Measurements from ENCODE around the gene ZBTB7A. TPM values are rescaled to one million over a fixed set of nuclear protein-coding genes. Genes with fewer than 3 reads are reported as not detected.

The ZBTB7A gene
- total and polyA plus RNA-seq, 10 of the 15 experiments (the other 5 are each of a cell fraction or from before 2014, with no cell fraction given) = 0.26 to 42.4 (median 4.5) TPM

- TF ChIP-seq NBN (IDR thresholded peaks at IDR 0.05) (peak; percentile 96), GABPA (IDR thresholded peaks at IDR 0.05; ENCODE audit: low read depth) (0 out of 2 replicates have a peak, but pooled peaks have one; percentile 34), NR2C1 (IDR thresholded peaks at IDR 0.05) (no peak), SUPT20H (IDR thresholded peaks at IDR 0.05; ENCODE audit: borderline replicate concordance, control insufficient read depth, low read depth, low read length) (no peak), HCFC1 (IDR thresholded peaks at IDR 0.05; ENCODE audit: low read length) (peak; percentile 18; the same call in 1 of the 2 replicates), ZNF207 (IDR thresholded peaks at IDR 0.05; ENCODE audit: borderline replicate concordance) (no peak; the same call in 1 of the 2 replicates), NFXL1 (IDR thresholded peaks at IDR 0.05; ENCODE audit: borderline replicate concordance) (peak; percentile 98), CBFB (IDR thresholded peaks at IDR 0.05; ENCODE audit: low read depth) (no peak), PKNOX1 (IDR thresholded peaks at IDR 0.05) (peak; percentile 71), MTA3 (IDR thresholded peaks at IDR 0.05; ENCODE audit: borderline replicate concordance, low read length) (peak; percentile 90; the same call in 1 of the 2 replicates), HDGF (IDR thresholded peaks at IDR 0.05) (peak; percentile 80), ZNF687 (IDR thresholded peaks at IDR 0.05) (peak; percentile 99), IRF3 (IDR thresholded peaks at IDR 0.05) (no peak), SMARCA5 (IDR thresholded peaks at IDR 0.05) (peak; percentile 82), E4F1 (IDR thresholded peaks at IDR 0.05; ENCODE audit: borderline replicate concordance, partially characterized antibody) (peak; percentile 15), POLR2AphosphoS2 (IDR thresholded peaks at IDR 0.05; ENCODE audit: low read depth, low read length) (peak; percentile 42; the same call in 1 of the 2 replicates), RUNX3 (IDR thresholded peaks at IDR 0.05; ENCODE audit: low read length) (peak; percentile 78), NKRF (conservative IDR thresholded peaks at IDR 0.05) (peak; percentile 42)
Measured at GRCh38 chr19:4108767-4109625, 42.3 kb upstream of the ZBTB7A start (continued).

Data from GM12878 (cell line).